ENCODE data around the gene SNX6.
"Not testable (repeated sequence)": the region's sequence is repeated elsewhere in the genome, so short reads cannot be mapped to it uniquely, and the experiment has no call there.

Gene SNX6

GRCh38 chr14:34562776-34563150, 67.2 kb downstream of the SNX6 start:
- no peak for DNase-seq (ENCODE audit: low read depth)

GRCh38 chr14:34562037-34562775, 67.7 kb downstream of the SNX6 start:
- not testable (repeated sequence) for DNase-seq (ENCODE audit: low read depth)

GRCh38 chr14:34556498-34556829, 73.5 kb downstream of the SNX6 start:
- not testable (repeated sequence) for DNase-seq (ENCODE audit: low read depth)

- not testable (repeated sequence) for DNase-seq (ENCODE audit: low read depth)
Observed at GRCh38 chr14:34555583-34556497, 74.1 kb downstream of the SNX6 start.

GRCh38 chr14:34554540-34555250, 75.3 kb downstream of the SNX6 start:
- no peak for DNase-seq (ENCODE audit: low read depth)

- DNase-seq (ENCODE audit: low read depth), result not testable (repeated sequence)
Observed at GRCh38 chr14:34549276-34549966, 80.5 kb downstream of the SNX6 start.

GRCh38 chr14:34548472-34548981, 81.4 kb downstream of the SNX6 start:
- no peak for DNase-seq (ENCODE audit: low read depth)

- not testable (repeated sequence) for DNase-seq (ENCODE audit: low read depth)
Observed at GRCh38 chr14:34547136-34547520, 82.8 kb downstream of the SNX6 start.

- not testable (repeated sequence) for DNase-seq (ENCODE audit: low read depth)
Observed at GRCh38 chr14:34546272-34547135, 83.4 kb downstream of the SNX6 start.

GRCh38 chr14:34540181-34541059, 89.5 kb downstream of the SNX6 start:
- not testable (repeated sequence) for DNase-seq (ENCODE audit: low read depth)

- peak; percentile 90 for DNase-seq (ENCODE audit: low read depth)
Observed at GRCh38 chr14:34539407-34540180, 90.4 kb downstream of the SNX6 start, which contains the start of gene EAPP. EAPP (minus strand) TSS chr14:34539701; CDS start chr14:34539628, 73 bp downstream.

- no peak for DNase-seq (ENCODE audit: low read depth)
Observed at GRCh38 chr14:34538871-34539406, 91.0 kb downstream of the SNX6 start.

GRCh38 chr14:34538096-34538495, 91.9 kb downstream of the SNX6 start:
- DNase-seq (ENCODE audit: low read depth), result not testable (repeated sequence)

- no peak for DNase-seq (ENCODE audit: low read depth)
Observed at GRCh38 chr14:34537677-34538009, 92.3 kb downstream of the SNX6 start.

- DNase-seq (ENCODE audit: low read depth), result no peak
Observed at GRCh38 chr14:34536951-34537676, 92.8 kb downstream of the SNX6 start.

- DNase-seq (ENCODE audit: low read depth), result no peak
Observed at GRCh38 chr14:34527591-34527990, 102.4 kb downstream of the SNX6 start.

- DNase-seq (ENCODE audit: low read depth), result not testable (repeated sequence)
Observed at GRCh38 chr14:34524216-34524615, 105.7 kb downstream of the SNX6 start.

GRCh38 chr14:34522496-34522895, 107.5 kb downstream of the SNX6 start:
- DNase-seq (ENCODE audit: low read depth), result no peak

Measured in activated T-cell treated with anti-CD3 and anti-CD28 coated beads for 48 hours (primary cell).